Measurements from ENCODE around the gene PPIF.

PPIF gene

DNA sequence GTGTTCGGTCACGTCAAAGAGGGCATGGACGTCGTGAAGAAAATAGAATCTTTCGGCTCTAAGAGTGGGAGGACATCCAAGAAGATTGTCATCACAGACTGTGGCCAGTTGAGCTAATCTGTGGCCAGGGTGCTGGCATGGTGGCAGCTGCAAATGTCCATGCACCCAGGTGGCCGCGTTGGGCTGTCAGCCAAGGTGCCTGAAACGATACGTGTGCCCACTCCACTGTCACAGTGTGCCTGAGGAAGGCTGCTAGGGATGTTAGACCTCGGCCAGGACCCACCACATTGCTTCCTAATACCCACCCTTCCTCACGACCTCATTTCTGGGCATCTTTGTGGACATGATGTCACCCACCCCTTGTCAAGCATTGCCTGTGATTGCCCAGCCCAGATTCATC lies 6.5 kb downstream of the PPIF start:
- Histone ChIP-seq H3K4me1 (ENCODE audit: control insufficient read depth, insufficient read depth, low read length) (no peaks in the 10 kb centered on the region), H3K36me3 (ENCODE audit: control insufficient read depth in 2 of 2, insufficient read depth in 1 of 2, low read length in 2 of 2) (peaks cover 7 to 78% of the 10 kb centered on the region in 2 experiments), H3K9me3 (ENCODE audit: control insufficient read depth, insufficient read depth, low read depth, low read length) (no peaks in the 10 kb centered on the region), H3K27ac (ENCODE audit: extremely low read depth, low read depth, low read length) (no peak overlapping the region), H3K4me3 (ENCODE audit: low read depth, low read length) (no peak overlapping the region)
- ChIA-PET CTCF (no interaction called here), POLR2A (interaction anchor here (1.6 kb wide), 1 partner anchor 8 kb away, joined by 6 read pairs; no protein-coding TSS in a partner anchor)
- TF ChIP-seq ZNF155 (tag by site-specific recombination; IDR thresholded peaks at IDR 0.05) (no peak), ZNF510 (tag by site-specific recombination; IDR thresholded peaks at IDR 0.05; ENCODE audit: insufficient replicate concordance) (no peak), ZNF239 (tag by site-specific recombination; IDR thresholded peaks at IDR 0.05) (no peak), FEZF1 (tag by site-specific recombination; IDR thresholded peaks at IDR 0.05) (no peak), ZNF274 (IDR thresholded peaks at IDR 0.05; ENCODE audit: low read length) (no peak), ZNF274 (tag by site-specific recombination; IDR thresholded peaks at IDR 0.05; ENCODE audit: borderline replicate concordance) (no peak), ZNF10 (tag by site-specific recombination; IDR thresholded peaks at IDR 0.05) (no peak), ZNF114 (tag by site-specific recombination; IDR thresholded peaks at IDR 0.05) (no peak), ZNF214 (tag by site-specific recombination; IDR thresholded peaks at IDR 0.05; ENCODE audit: borderline replicate concordance) (no peak), ZNF623 (tag by site-specific recombination; IDR thresholded peaks at IDR 0.05) (no peak)
- TF ChIP-seq, protein P1, sequence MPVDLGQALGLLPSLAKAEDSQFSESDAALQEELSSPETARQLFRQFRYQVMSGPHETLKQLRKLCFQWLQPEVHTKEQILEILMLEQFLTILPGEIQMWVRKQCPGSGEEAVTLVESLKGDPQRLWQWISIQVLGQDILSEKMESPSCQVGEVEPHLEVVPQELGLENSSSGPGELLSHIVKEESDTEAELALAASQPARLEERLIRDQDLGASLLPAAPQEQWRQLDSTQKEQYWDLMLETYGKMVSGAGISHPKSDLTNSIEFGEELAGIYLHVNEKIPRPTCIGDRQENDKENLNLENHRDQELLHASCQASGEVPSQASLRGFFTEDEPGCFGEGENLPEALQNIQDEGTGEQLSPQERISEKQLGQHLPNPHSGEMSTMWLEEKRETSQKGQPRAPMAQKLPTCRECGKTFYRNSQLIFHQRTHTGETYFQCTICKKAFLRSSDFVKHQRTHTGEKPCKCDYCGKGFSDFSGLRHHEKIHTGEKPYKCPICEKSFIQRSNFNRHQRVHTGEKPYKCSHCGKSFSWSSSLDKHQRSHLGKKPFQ (tag by site-specific recombination; IDR thresholded peaks at IDR 0.05): no peak
- TF ChIP-seq, protein P2, sequence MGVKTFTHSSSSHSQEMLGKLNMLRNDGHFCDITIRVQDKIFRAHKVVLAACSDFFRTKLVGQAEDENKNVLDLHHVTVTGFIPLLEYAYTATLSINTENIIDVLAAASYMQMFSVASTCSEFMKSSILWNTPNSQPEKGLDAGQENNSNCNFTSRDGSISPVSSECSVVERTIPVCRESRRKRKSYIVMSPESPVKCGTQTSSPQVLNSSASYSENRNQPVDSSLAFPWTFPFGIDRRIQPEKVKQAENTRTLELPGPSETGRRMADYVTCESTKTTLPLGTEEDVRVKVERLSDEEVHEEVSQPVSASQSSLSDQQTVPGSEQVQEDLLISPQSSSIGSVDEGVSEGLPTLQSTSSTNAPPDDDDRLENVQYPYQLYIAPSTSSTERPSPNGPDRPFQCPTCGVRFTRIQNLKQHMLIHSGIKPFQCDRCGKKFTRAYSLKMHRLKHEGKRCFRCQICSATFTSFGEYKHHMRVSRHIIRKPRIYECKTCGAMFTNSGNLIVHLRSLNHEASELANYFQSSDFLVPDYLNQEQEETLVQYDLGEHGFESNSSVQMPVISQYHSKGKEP (tag by site-specific recombination; IDR thresholded peaks at IDR 0.05): no peak

GRCh38 chr10:79354141-79354540 lies 6.9 kb downstream of the PPIF start:
- ChIA-PET POLR2A (interaction anchor here (1.6 kb wide), 1 partner anchor 9 kb away, joined by 6 read pairs; no protein-coding TSS in a partner anchor), CTCF (no interaction called here)
- no peak overlapping the region for H3K4me3 ChIP-seq (ENCODE audit: low read depth, low read length)
- no peak for TF ChIP-seq ZNF341 (tag by site-specific recombination; IDR thresholded peaks at IDR 0.05; ENCODE audit: low read depth)
- TF ChIP-seq ZIC2 (tag by site-specific recombination; IDR thresholded peaks at IDR 0.05): no peak
- TF ChIP-seq ZNF292 (tag by site-specific recombination; IDR thresholded peaks at IDR 0.05; ENCODE audit: borderline replicate concordance, low read depth): no peak
- TF ChIP-seq ZNF324 (tag by site-specific recombination; IDR thresholded peaks at IDR 0.05): no peak
- no peak for TF ChIP-seq ZNF174 (tag by site-specific recombination; IDR thresholded peaks at IDR 0.05)
- no peak for TF ChIP-seq ZNF639 (tag by site-specific recombination; IDR thresholded peaks at IDR 0.05)
- no peak for TF ChIP-seq ZNF366 (tag by site-specific recombination; conservative IDR thresholded peaks at IDR 0.05)
- TF ChIP-seq, protein P3, sequence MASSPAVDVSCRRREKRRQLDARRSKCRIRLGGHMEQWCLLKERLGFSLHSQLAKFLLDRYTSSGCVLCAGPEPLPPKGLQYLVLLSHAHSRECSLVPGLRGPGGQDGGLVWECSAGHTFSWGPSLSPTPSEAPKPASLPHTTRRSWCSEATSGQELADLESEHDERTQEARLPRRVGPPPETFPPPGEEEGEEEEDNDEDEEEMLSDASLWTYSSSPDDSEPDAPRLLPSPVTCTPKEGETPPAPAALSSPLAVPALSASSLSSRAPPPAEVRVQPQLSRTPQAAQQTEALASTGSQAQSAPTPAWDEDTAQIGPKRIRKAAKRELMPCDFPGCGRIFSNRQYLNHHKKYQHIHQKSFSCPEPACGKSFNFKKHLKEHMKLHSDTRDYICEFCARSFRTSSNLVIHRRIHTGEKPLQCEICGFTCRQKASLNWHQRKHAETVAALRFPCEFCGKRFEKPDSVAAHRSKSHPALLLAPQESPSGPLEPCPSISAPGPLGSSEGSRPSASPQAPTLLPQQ (tag by site-specific recombination; IDR thresholded peaks at IDR 0.05): no peak
- no peak for TF ChIP-seq ZNF704 (tag by site-specific recombination; IDR thresholded peaks at IDR 0.05)
- no peak for TF ChIP-seq ZNF626 (tag by site-specific recombination; IDR thresholded peaks at IDR 0.05)
- no peak for TF ChIP-seq ZNF266 (tag by site-specific recombination; IDR thresholded peaks at IDR 0.05; ENCODE audit: low read depth)
- no peak for TF ChIP-seq ZNF623 (tag by site-specific recombination; IDR thresholded peaks at IDR 0.05)
- TF ChIP-seq ZSCAN16 (tag by site-specific recombination; IDR thresholded peaks at IDR 0.05): no peak
- TF ChIP-seq KLF7 (tag by site-specific recombination; IDR thresholded peaks at IDR 0.05; ENCODE audit: borderline replicate concordance): no peak
- no peak for TF ChIP-seq ZNF169 (tag by site-specific recombination; IDR thresholded peaks at IDR 0.05)
- no peak for TF ChIP-seq ZNF138 (tag by site-specific recombination; IDR thresholded peaks at IDR 0.05; ENCODE audit: borderline replicate concordance)

More at GRCh38 chr10:79354141-79354540, 6.9 kb downstream of the PPIF start:
- Histone ChIP-seq H3K9me3 (ENCODE audit: control insufficient read depth, insufficient read depth, low read depth, low read length) (no peaks in the 10 kb centered on the region), H3K36me3 (ENCODE audit: control insufficient read depth in 2 of 2, insufficient read depth in 1 of 2, low read length in 2 of 2) (peaks cover 7 to 74% of the 10 kb centered on the region in 2 experiments), H3K4me1 (ENCODE audit: control insufficient read depth, insufficient read depth, low read length) (no peaks in the 10 kb centered on the region), H3K27ac (ENCODE audit: extremely low read depth, low read depth, low read length) (no peak overlapping the region)
